Measurements from ENCODE around the gene RCVRN. TPM values are rescaled to one million over a fixed set of nuclear protein-coding genes. Genes with fewer than 3 reads are reported as not detected.
A peak's percentile ranks its signal among the peaks of the same experiment; 100 is the strongest.

The RCVRN gene
- total RNA-seq, 3 donors from 2014 or later = not detected

DNA sequence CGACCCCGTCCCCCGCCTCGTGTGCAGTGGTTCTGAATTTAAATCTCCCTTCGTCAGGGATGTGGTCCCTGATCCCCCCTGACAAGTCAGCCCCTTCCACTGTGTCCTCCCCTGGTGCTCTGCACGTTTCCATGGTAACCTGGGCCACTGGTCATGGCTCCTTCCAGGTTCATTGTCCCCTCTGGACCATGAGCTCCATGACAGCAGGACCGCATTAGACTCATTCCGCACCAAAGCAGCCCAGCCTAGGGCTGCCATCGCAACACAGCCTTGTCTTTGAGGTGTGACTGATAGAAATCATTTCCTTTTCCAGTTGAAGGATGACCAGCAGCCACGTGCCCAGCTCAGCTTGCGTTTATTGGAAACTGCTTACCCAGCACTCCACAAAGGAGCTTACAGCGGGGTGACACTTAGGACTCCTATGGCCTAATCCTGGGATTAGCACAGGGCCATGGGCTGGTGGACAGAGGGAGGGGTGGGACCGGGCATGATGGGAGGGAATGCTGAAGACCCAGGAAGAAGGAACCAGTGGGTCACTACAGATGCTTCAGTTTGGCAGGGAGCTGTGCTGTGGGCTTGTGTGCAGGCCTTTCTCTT is 7.6 kb downstream of the RCVRN start:
- DNase-seq = no peak
- no peaks in the 10 kb centered on the region for H3K36me3 Mint-ChIP-seq (ENCODE audit: insufficient read depth)
- H3K4me3 Mint-ChIP-seq = no peak overlapping the region
- no peaks in the 10 kb centered on the region for H3K4me1 Mint-ChIP-seq (ENCODE audit: low read depth)
- peaks cover 20% of the 10 kb centered on the region for H3K27me3 Mint-ChIP-seq (ENCODE audit: low read depth)
- H3K9me3 Mint-ChIP-seq = no peaks in the 10 kb centered on the region
- no peak for ATAC-seq

- Mint-ChIP-seq H3K36me3 (ENCODE audit: insufficient read depth) (no peaks in the 10 kb centered on the region), H3K27me3 (ENCODE audit: low read depth) (peaks cover 18% of the 10 kb centered on the region), H3K9me3 (no peaks in the 10 kb centered on the region), H3K4me3 (no peak overlapping the region), H3K4me1 (ENCODE audit: low read depth) (no peaks in the 10 kb centered on the region)
- DNase-seq = no peak
- ATAC-seq = no peak
These were observed 9.1 kb downstream of the RCVRN start for GRCh38 chr17:9895923-9896322.

DNA sequence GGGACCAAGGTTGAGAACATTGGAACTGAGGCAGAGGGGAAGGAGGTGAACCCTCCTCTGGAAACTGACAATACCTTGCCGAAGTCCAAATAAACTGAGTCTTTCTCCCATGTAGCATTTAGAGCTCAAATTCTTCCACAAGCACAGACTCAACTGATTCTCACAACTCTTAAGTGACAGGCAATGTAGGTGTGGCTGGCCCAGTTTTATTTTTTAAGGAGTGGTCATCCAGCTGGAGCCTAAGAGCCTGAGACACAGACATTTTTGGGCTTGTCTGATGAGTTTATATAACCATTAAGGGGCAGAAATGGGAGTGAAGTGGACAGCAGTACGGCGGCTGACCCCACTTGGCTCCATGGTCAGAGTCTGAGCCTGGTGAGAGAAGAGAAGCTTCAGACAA is 10.8 kb downstream of the RCVRN start:
- no peaks in the 10 kb centered on the region for H3K9me3 Mint-ChIP-seq
- peaks cover 12% of the 10 kb centered on the region for H3K27me3 Mint-ChIP-seq (ENCODE audit: low read depth)
- no peaks in the 10 kb centered on the region for H3K4me1 Mint-ChIP-seq (ENCODE audit: low read depth)
- no peak for DNase-seq
- no peaks in the 10 kb centered on the region for H3K36me3 Mint-ChIP-seq (ENCODE audit: insufficient read depth)
- H3K4me3 Mint-ChIP-seq = no peak overlapping the region
- ATAC-seq = no peak

- no peaks in the 10 kb centered on the region for H3K9me3 Mint-ChIP-seq
- no peaks in the 10 kb centered on the region for H3K4me1 Mint-ChIP-seq (ENCODE audit: low read depth)
- ATAC-seq (no peak), DNase-seq (no peak)
- no peak overlapping the region for H3K4me3 Mint-ChIP-seq
- H3K27me3 Mint-ChIP-seq (ENCODE audit: low read depth) = peaks cover 9% of the 10 kb centered on the region
- no peaks in the 10 kb centered on the region for H3K36me3 Mint-ChIP-seq (ENCODE audit: insufficient read depth)
These were observed 11.6 kb downstream of the RCVRN start for GRCh38 chr17:9893411-9894012.

DNA sequence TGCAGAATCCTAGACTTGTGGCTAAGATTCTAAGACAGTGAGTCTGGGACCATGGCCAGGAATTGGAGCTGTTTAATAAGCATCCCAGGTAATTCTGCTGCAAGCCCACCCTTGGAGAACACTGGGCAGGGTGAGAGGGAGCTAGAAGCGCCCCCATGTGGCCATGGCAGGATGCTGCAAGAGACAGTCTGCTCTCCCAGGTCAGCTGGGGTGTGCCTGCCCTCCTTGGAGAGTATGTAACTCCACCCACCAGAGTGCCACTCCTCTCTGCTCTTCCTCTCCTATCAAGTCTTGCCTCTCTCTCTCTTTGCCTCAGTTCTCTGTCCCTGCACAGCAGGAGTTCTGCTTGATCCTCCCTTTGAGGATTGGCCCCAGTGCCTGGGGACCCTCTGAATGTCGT is 14.9 kb downstream of the RCVRN start:
- peak in 1 of 2 donors; percentile 18 for ATAC-seq
- H3K9me3 Mint-ChIP-seq = no peaks in the 10 kb centered on the region
- no peaks in the 10 kb centered on the region for H3K4me1 Mint-ChIP-seq (ENCODE audit: low read depth)
- H3K4me3 Mint-ChIP-seq = no peak overlapping the region
- no peak for DNase-seq
- H3K36me3 Mint-ChIP-seq (ENCODE audit: insufficient read depth) = no peaks in the 10 kb centered on the region
- H3K27me3 Mint-ChIP-seq (ENCODE audit: low read depth) = peaks cover 13% of the 10 kb centered on the region

DNA sequence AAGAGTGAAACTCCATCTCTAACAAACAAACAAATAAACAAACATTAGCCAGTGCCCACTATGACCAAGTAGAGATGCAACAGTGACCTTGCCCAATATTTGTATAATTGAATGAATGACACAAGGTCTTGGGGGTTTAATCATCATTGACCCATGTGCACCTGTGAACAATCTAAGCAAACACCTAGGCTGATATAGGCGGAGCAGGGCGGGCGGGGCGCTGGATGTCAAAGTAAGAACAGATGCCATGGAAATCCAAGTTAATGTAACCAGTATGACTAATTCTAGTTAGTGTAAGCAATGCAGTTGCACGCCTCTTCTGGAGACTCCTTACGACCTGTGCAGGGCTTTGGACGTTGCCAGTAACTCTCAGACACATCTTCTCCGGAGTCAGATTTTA is 17.6 kb downstream of the RCVRN start:
- no peaks in the 10 kb centered on the region for H3K4me1 Mint-ChIP-seq (ENCODE audit: low read depth)
- ATAC-seq = no peak
- DNase-seq = no peak
- H3K4me3 Mint-ChIP-seq = no peak overlapping the region
- no peaks in the 10 kb centered on the region for H3K36me3 Mint-ChIP-seq (ENCODE audit: insufficient read depth)
- peaks cover 11% of the 10 kb centered on the region for H3K9me3 Mint-ChIP-seq
- peaks cover 3% of the 10 kb centered on the region for H3K27me3 Mint-ChIP-seq (ENCODE audit: low read depth)

- DNase-seq = no peak
- Mint-ChIP-seq H3K9me3 (peaks cover 17% of the 10 kb centered on the region), H3K4me1 (ENCODE audit: low read depth) (no peaks in the 10 kb centered on the region), H3K36me3 (ENCODE audit: insufficient read depth) (no peaks in the 10 kb centered on the region), H3K4me3 (no peak overlapping the region), H3K27me3 (ENCODE audit: low read depth) (peaks cover 3% of the 10 kb centered on the region)
- ATAC-seq = no peak
These were observed 18.7 kb downstream of the RCVRN start for GRCh38 chr17:9886141-9886930.

GRCh38 chr17:9883451-9883850 is 21.6 kb downstream of the RCVRN start:
- DNase-seq = no peak
- H3K4me1 Mint-ChIP-seq (ENCODE audit: low read depth) = no peaks in the 10 kb centered on the region
- no peak overlapping the region for H3K4me3 Mint-ChIP-seq
- no peaks in the 10 kb centered on the region for H3K36me3 Mint-ChIP-seq (ENCODE audit: insufficient read depth)
- ATAC-seq = no peak
- H3K9me3 Mint-ChIP-seq = peaks cover 17% of the 10 kb centered on the region
- H3K27me3 Mint-ChIP-seq (ENCODE audit: low read depth) = peaks cover 3% of the 10 kb centered on the region

DNA sequence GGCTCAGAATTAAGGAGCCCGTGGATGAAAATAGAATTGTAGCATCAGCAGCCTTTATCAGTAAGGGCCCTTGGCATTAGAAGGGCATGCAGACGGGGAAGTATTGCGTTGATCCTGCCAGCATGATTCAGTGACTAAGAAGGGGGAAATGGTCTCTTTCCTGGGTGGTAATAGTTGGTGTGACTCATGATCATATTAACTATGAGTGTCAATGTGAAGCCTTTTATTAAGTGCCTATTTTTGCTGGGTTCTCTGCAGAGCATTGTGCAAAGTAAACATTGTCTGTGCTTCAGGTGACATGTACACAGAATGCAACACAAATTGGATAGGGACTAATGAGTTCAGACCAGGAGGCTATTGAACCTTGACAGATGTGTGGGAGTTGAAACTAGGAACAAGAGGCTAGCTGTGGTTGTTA is 24.5 kb downstream of the RCVRN start:
- DNase-seq = no peak
- peaks cover 17% of the 10 kb centered on the region for H3K9me3 Mint-ChIP-seq
- no peak overlapping the region for H3K4me3 Mint-ChIP-seq
- no peaks in the 10 kb centered on the region for H3K27me3 Mint-ChIP-seq (ENCODE audit: low read depth)
- no peaks in the 10 kb centered on the region for H3K4me1 Mint-ChIP-seq (ENCODE audit: low read depth)
- no peaks in the 10 kb centered on the region for H3K36me3 Mint-ChIP-seq (ENCODE audit: insufficient read depth)
- ATAC-seq = no peak

- no peaks in the 10 kb centered on the region for H3K27me3 Mint-ChIP-seq (ENCODE audit: low read depth)
- ATAC-seq (no peak), DNase-seq (no peak)
- H3K4me1 Mint-ChIP-seq (ENCODE audit: low read depth) = no peaks in the 10 kb centered on the region
- no peak overlapping the region for H3K4me3 Mint-ChIP-seq
- H3K9me3 Mint-ChIP-seq = peaks cover 17% of the 10 kb centered on the region
- no peaks in the 10 kb centered on the region for H3K36me3 Mint-ChIP-seq (ENCODE audit: insufficient read depth)
These were observed 26.1 kb downstream of the RCVRN start for GRCh38 chr17:9878786-9879525.

DNA sequence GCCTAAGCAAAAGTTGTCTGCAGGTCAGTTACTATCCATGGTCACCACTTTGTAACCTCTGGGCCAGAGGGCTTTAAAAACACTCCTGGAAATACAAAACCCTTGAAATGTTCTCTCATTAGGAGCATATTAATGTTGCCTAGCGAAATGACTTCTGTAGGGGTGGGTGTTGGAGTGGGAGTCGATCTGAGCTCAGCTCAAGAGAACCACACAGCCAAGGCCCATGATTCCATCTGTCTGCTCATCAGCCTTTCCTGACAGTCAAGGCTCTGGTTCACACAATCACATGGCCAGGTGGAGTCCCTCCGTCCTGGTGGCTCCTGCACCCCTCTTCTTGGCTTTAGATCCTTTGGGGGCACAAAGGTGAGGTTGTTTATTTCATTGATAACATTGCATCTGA is 26.7 kb downstream of the RCVRN start:
- ATAC-seq (no peak), DNase-seq (no peak)
- H3K4me3 Mint-ChIP-seq = no peak overlapping the region
- no peaks in the 10 kb centered on the region for H3K4me1 Mint-ChIP-seq (ENCODE audit: low read depth)
- no peaks in the 10 kb centered on the region for H3K36me3 Mint-ChIP-seq (ENCODE audit: insufficient read depth)
- no peaks in the 10 kb centered on the region for H3K27me3 Mint-ChIP-seq (ENCODE audit: low read depth)
- peaks cover 14% of the 10 kb centered on the region for H3K9me3 Mint-ChIP-seq

- Mint-ChIP-seq H3K4me1 (ENCODE audit: low read depth) (no peaks in the 10 kb centered on the region), H3K4me3 (no peak overlapping the region), H3K36me3 (ENCODE audit: insufficient read depth) (no peaks in the 10 kb centered on the region), H3K9me3 (no peaks in the 10 kb centered on the region), H3K27me3 (ENCODE audit: low read depth) (no peaks in the 10 kb centered on the region)
- no peak for ATAC-seq
- no peak for DNase-seq
These were observed 29.6 kb downstream of the RCVRN start for GRCh38 chr17:9875441-9875840.

DNA sequence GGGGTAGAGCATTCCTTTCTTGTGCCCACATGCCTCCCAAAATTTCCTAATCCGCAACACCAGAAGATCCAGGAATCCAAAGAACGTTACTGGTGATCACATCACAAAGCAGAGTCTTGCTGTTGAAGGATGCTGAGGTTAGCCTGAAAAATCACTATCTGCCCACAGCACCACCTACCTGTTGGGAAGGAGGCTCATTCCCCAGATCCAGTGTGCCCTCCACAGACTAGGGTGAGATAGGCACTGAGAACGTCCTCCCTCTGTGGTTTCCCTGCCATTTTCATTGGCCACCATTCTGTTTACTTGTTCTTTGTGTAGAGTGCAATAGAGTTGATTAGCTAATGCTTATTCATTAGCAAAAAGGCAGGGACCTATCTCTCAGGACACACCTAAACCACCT is 30.3 kb downstream of the RCVRN start:
- H3K27me3 Mint-ChIP-seq (ENCODE audit: low read depth) = no peaks in the 10 kb centered on the region
- H3K36me3 Mint-ChIP-seq (ENCODE audit: insufficient read depth) = no peaks in the 10 kb centered on the region
- ATAC-seq (no peak), DNase-seq (no peak)
- no peaks in the 10 kb centered on the region for H3K9me3 Mint-ChIP-seq
- H3K4me3 Mint-ChIP-seq = no peak overlapping the region
- H3K4me1 Mint-ChIP-seq (ENCODE audit: low read depth) = no peaks in the 10 kb centered on the region

GRCh38 chr17:9872852-9873251 is 32.2 kb downstream of the RCVRN start:
- ATAC-seq = no peak
- DNase-seq = no peak
- Mint-ChIP-seq H3K27me3 (ENCODE audit: low read depth) (no peaks in the 10 kb centered on the region), H3K4me3 (no peak overlapping the region), H3K36me3 (ENCODE audit: insufficient read depth) (no peaks in the 10 kb centered on the region), H3K4me1 (ENCODE audit: low read depth) (no peaks in the 10 kb centered on the region), H3K9me3 (no peaks in the 10 kb centered on the region)

Data from activated T-cell treated with anti-CD3 and anti-CD28 coated beads, Interleukin-2, amount 50 U/mL, for 4 hours (primary cell).